Activated naive CD4-positive, alpha-beta T cell treated with anti-CD3 and anti-CD28 coated beads, Interleukin-2, amount 50 U/mL, for 24 hours (primary cell): ENCODE measurements around the gene RAB3IL1.
A peak's percentile ranks its signal among the peaks of the same experiment; 100 is the strongest.
"Not testable (repeated sequence)": the region's sequence is repeated elsewhere in the genome, so short reads cannot be mapped to it uniquely, and the experiment has no call there.

Source experiments
- H3K27ac Mint-ChIP-seq: one replicate; pipeline ENCODE4 v1.8.0; 2021; ENCODE audit warnings: mild to moderate bottlenecking, mixed read lengths
- H3K27me3 Mint-ChIP-seq: one replicate; pipeline ENCODE4 v1.8.0; 2021; ENCODE audit warnings: mixed read lengths
- H3K36me3 Mint-ChIP-seq: one replicate; pipeline ENCODE4 v1.8.0; 2021; ENCODE audit warnings: mixed read lengths
- H3K4me1 Mint-ChIP-seq: one replicate; pipeline ENCODE4 v1.8.0; 2021; ENCODE audit warnings: mixed read lengths
- H3K4me3 Mint-ChIP-seq: one replicate; pipeline ENCODE4 v1.8.0; 2021; ENCODE audit warnings: mild to moderate bottlenecking, mixed read lengths
- H3K9me3 Mint-ChIP-seq: one replicate; pipeline ENCODE4 v1.8.0; 2021; ENCODE audit warnings: mixed read lengths

The RAB3IL1 gene

GRCh38 chr11:61956191-61957020 lies 39.0 kb upstream of the RAB3IL1 start:
- Mint-ChIP-seq H3K4me1 (peaks cover 5% of the 10 kb centered on the region), H3K4me3 (peak overlapping the region; percentile 11), H3K27me3 (peaks cover 2% of the 10 kb centered on the region), H3K36me3 (no peaks in the 10 kb centered on the region), H3K9me3 (no peaks in the 10 kb centered on the region), H3K27ac (no peak overlapping the region)

- Mint-ChIP-seq H3K4me1 (peaks cover 5% of the 10 kb centered on the region), H3K9me3 (no peaks in the 10 kb centered on the region), H3K27me3 (peaks cover 2% of the 10 kb centered on the region), H3K4me3 (peak overlapping the region; percentile 33), H3K27ac (no peak overlapping the region), H3K36me3 (no peaks in the 10 kb centered on the region)
Observed at GRCh38 chr11:61955422-61956135, 38.2 kb upstream of the RAB3IL1 start.

GRCh38 chr11:61954851-61955421 lies 37.6 kb upstream of the RAB3IL1 start:
- Mint-ChIP-seq H3K36me3 (no peaks in the 10 kb centered on the region), H3K4me1 (peaks cover 5% of the 10 kb centered on the region), H3K9me3 (no peaks in the 10 kb centered on the region), H3K27ac (no peak overlapping the region), H3K27me3 (peaks cover 2% of the 10 kb centered on the region), H3K4me3 (no peak overlapping the region)

GRCh38 chr11:61954106-61954850 lies 36.9 kb upstream of the RAB3IL1 start:
- no peak overlapping the region for H3K27ac Mint-ChIP-seq
- H3K9me3 Mint-ChIP-seq = no peaks in the 10 kb centered on the region
- no peak overlapping the region for H3K4me3 Mint-ChIP-seq
- peaks cover 5% of the 10 kb centered on the region for H3K4me1 Mint-ChIP-seq
- H3K36me3 Mint-ChIP-seq = no peaks in the 10 kb centered on the region
- H3K27me3 Mint-ChIP-seq = peaks cover 2% of the 10 kb centered on the region

GRCh38 chr11:61953632-61954031 lies 36.3 kb upstream of the RAB3IL1 start:
- not testable (repeated sequence) for H3K27me3 Mint-ChIP-seq, H3K9me3 Mint-ChIP-seq, H3K4me3 Mint-ChIP-seq, H3K36me3 Mint-ChIP-seq, H3K27ac Mint-ChIP-seq, H3K4me1 Mint-ChIP-seq

GRCh38 chr11:61952882-61953281 lies 35.5 kb upstream of the RAB3IL1 start:
- H3K4me3 Mint-ChIP-seq = no peak overlapping the region
- H3K27me3 Mint-ChIP-seq = peaks cover 2% of the 10 kb centered on the region
- no peaks in the 10 kb centered on the region for H3K9me3 Mint-ChIP-seq
- no peaks in the 10 kb centered on the region for H3K36me3 Mint-ChIP-seq
- no peak overlapping the region for H3K27ac Mint-ChIP-seq
- no peaks in the 10 kb centered on the region for H3K4me1 Mint-ChIP-seq

GRCh38 chr11:61951484-61952135 lies 34.2 kb upstream of the RAB3IL1 start:
- Mint-ChIP-seq H3K27ac (no peak overlapping the region), H3K4me3 (no peak overlapping the region), H3K36me3 (no peaks in the 10 kb centered on the region), H3K4me1 (no peaks in the 10 kb centered on the region), H3K9me3 (no peaks in the 10 kb centered on the region), H3K27me3 (peaks cover 2% of the 10 kb centered on the region)

- H3K9me3 Mint-ChIP-seq = no peaks in the 10 kb centered on the region
- peaks cover 2% of the 10 kb centered on the region for H3K27me3 Mint-ChIP-seq
- H3K4me3 Mint-ChIP-seq = no peak within 1 kb of the TSS
Observed at GRCh38 chr11:61950035-61950547, 32.7 kb upstream of the RAB3IL1 start, which contains the start of gene BEST1. BEST1 (plus strand) TSS chr11:61950351; CDS start chr11:61951807, 1,456 bp downstream.

GRCh38 chr11:61949169-61950034 lies 32.0 kb upstream of the RAB3IL1 start:
- Mint-ChIP-seq H3K4me3 (no peak overlapping the region), H3K9me3 (no peaks in the 10 kb centered on the region), H3K4me1 (no peaks in the 10 kb centered on the region), H3K27me3 (peaks cover 1% of the 10 kb centered on the region), H3K36me3 (no peaks in the 10 kb centered on the region), H3K27ac (no peak overlapping the region)

More at GRCh38 chr11:61950035-61950547, 32.7 kb upstream of the RAB3IL1 start, which contains the start of gene BEST1:
- Mint-ChIP-seq H3K36me3 (no peaks in the 10 kb centered on the region), H3K4me1 (no peaks in the 10 kb centered on the region), H3K27ac (no peak within 1 kb of the TSS)

- no peaks in the 10 kb centered on the region for H3K36me3 Mint-ChIP-seq
- no peak overlapping the region for H3K4me3 Mint-ChIP-seq
- no peaks in the 10 kb centered on the region for H3K9me3 Mint-ChIP-seq
- H3K27ac Mint-ChIP-seq = no peak overlapping the region
- no peaks in the 10 kb centered on the region for H3K4me1 Mint-ChIP-seq
- no peaks in the 10 kb centered on the region for H3K27me3 Mint-ChIP-seq
Observed at GRCh38 chr11:61948505-61948904, 31.1 kb upstream of the RAB3IL1 start.

- Mint-ChIP-seq H3K9me3 (no peaks in the 10 kb centered on the region), H3K4me3 (no peak overlapping the region), H3K27me3 (no peaks in the 10 kb centered on the region), H3K27ac (no peak overlapping the region), H3K4me1 (no peaks in the 10 kb centered on the region), H3K36me3 (no peaks in the 10 kb centered on the region)
Observed at GRCh38 chr11:61947486-61948210, 30.3 kb upstream of the RAB3IL1 start.

- Mint-ChIP-seq H3K27me3 (no peaks in the 10 kb centered on the region), H3K4me1 (no peaks in the 10 kb centered on the region), H3K27ac (no peak overlapping the region), H3K4me3 (no peak overlapping the region), H3K36me3 (no peaks in the 10 kb centered on the region), H3K9me3 (no peaks in the 10 kb centered on the region)
Observed at GRCh38 chr11:61946894-61947293, 29.5 kb upstream of the RAB3IL1 start.

GRCh38 chr11:61945191-61945590 lies 27.8 kb upstream of the RAB3IL1 start:
- Mint-ChIP-seq H3K9me3 (no peaks in the 10 kb centered on the region), H3K4me1 (no peaks in the 10 kb centered on the region), H3K4me3 (no peak overlapping the region), H3K27me3 (no peaks in the 10 kb centered on the region), H3K36me3 (no peaks in the 10 kb centered on the region), H3K27ac (no peak overlapping the region)
